Upper lobe of left lung (tissue), 6 donors: ENCODE data around the gene STEAP3. TPM values are rescaled to one million over a fixed set of nuclear protein-coding genes. Genes with fewer than 3 reads are reported as not detected.

ENCODE experiments used
- ATAC-seq, 2 donors: fragments of 200-7000 bp; cut with Tn5 transposase; one replicate each; pipeline ENCODE4 v1.9.1; 2022; ENCODE audit warnings: mild to moderate bottlenecking in 2 of 2, moderate library complexity in 2 of 2; ENCODE audit not compliant: low FRiP score in 2 of 2
- DNase-seq, 2 donors: peaks; one replicate each; pipeline ENCODE4 v3.0.0-alpha.2; 2019 to 2020
- H3K27ac ChIP-seq, 4 donors: fragments of 200-600 bp; sonication (generic); one replicate each; pipeline ENCODE4 v1.5.1; 2016 to 2019
- H3K27me3 ChIP-seq, 4 donors: fragments of 200-600 bp; sonication (generic); one replicate each; pipeline ENCODE4 v1.5.1; 2017 to 2019
- H3K36me3 ChIP-seq, 4 donors: fragments of 200-600 bp; sonication (generic); one replicate each; pipeline ENCODE4 v1.5.1; 2016 to 2019
- H3K4me1 ChIP-seq, 4 donors: fragments of 200-600 bp; sonication (generic); one replicate each; pipeline ENCODE4 v1.5.1; 2018 to 2019
- H3K4me3 ChIP-seq, 4 donors: fragments of 200-600 bp; sonication (generic); one replicate each; pipeline ENCODE4 v1.5.1; 2017 to 2019; ENCODE audit warnings: mild to moderate bottlenecking in 2 of 4, moderate library complexity in 1 of 4
- H3K9me3 ChIP-seq, 4 donors: fragments of 200-600 bp; sonication (generic); one replicate each; pipeline ENCODE4 v1.5.1; 2018 to 2019
- CTCF ChIP-seq, 6 experiments: fragments of 450-650 bp in 4 of 6; fragments of 200-600 bp in 2 of 6; sonication (generic) in 2 of 6; IDR thresholded peaks; one replicate each; pipeline ENCODE4 v1.5.1; 2016 to 2019; ENCODE audit warnings: antibody characterized with exemption in 6 of 6
- EP300 ChIP-seq, 4 donors: sonication (generic); formaldehyde crosslinking; IDR thresholded peaks; one replicate each; pipeline ENCODE4 v1.5.1; 2017; ENCODE audit warnings: antibody characterized with exemption in 4 of 4, control low read depth in 2 of 4
- POLR2A ChIP-seq, 4 donors: fragments of 450-650 bp; IDR thresholded peaks; one replicate each; pipeline ENCODE4 v1.5.1; 2016 to 2017; ENCODE audit warnings: antibody characterized with exemption in 4 of 4, mild to moderate bottlenecking in 2 of 4
- POLR2AphosphoS5 ChIP-seq, 2 donors: sonication (generic); formaldehyde crosslinking; IDR thresholded peaks; one replicate each; pipeline ENCODE4 v1.5.1; 2017; ENCODE audit warnings: antibody characterized with exemption in 2 of 2
- WGBS, 2 donors: methylation state at CpG; one replicate each; pipeline ENCODE4 v1.1.5; 2017 to 2018; 5-methylcytosine and 5-hydroxymethylcytosine counted together
- total RNA-seq, 6 donors: library from RNA; depleted of rRNA in 4 of 6; stranded (reverse); fragments of >200 nt in 4 of 6; gene quantifications; one replicate each; pipeline versions ENCODE4 v1.1.0 to v1.2.1, GENCODE V29; 2016 to 2021
- donor health status: DM: no; HTN: no; CAD: no; lungs with moderate emphysema.
- donor health status: DM: no; HTN: yes; CAD: no; lungs with severe emphysema.

STEAP3 gene
- total RNA-seq, 6 donors from 2014 or later = 18.1 to 26.6 (median 22.4) TPM

- no peak overlapping the region for H3K27ac ChIP-seq
- no peak overlapping the region for H3K4me3 ChIP-seq
- H3K36me3 ChIP-seq = no peaks in the 10 kb centered on the region
- ATAC-seq (no peak), DNase-seq (no peak)
- 93 to 95% methylated on average over 8 to 12 of the region's 12 CpGs for WGBS, 2 donors
- peaks cover 26 to 35% (median 30%) of the 10 kb centered on the region in 4 donors for H3K4me1 ChIP-seq
- no peaks in the 10 kb centered on the region for H3K27me3 ChIP-seq
- no peaks in the 10 kb centered on the region for H3K9me3 ChIP-seq
- TF ChIP-seq CTCF (IDR thresholded peaks at IDR 0.05) = no peak
- TF ChIP-seq POLR2AphosphoS5 (IDR thresholded peaks at IDR 0.05) = no peak
- TF ChIP-seq POLR2A (IDR thresholded peaks at IDR 0.05) = no peak
- TF ChIP-seq EP300 (IDR thresholded peaks at IDR 0.05) = no peak
Measured at GRCh38 chr2:119227346-119227745, 3.7 kb downstream of the STEAP3 start.

GRCh38 chr2:119228136-119228535 lies 4.5 kb downstream of the STEAP3 start:
- TF ChIP-seq EP300 (IDR thresholded peaks at IDR 0.05) (no peak), POLR2A (IDR thresholded peaks at IDR 0.05) (no peak), CTCF (IDR thresholded peaks at IDR 0.05) (no peak), POLR2AphosphoS5 (IDR thresholded peaks at IDR 0.05) (no peak)
- Histone ChIP-seq H3K36me3 (no peaks in the 10 kb centered on the region), H3K9me3 (no peaks in the 10 kb centered on the region), H3K4me3 (no peak overlapping the region), H3K27ac (no peak overlapping the region), H3K4me1 (peaks cover 24 to 36% (median 29%) of the 10 kb centered on the region in 4 donors), H3K27me3 (no peaks in the 10 kb centered on the region)
- no peak for ATAC-seq
- WGBS, 2 donors = 80 to 100% methylated on average over 2 to 4 of the region's 5 CpGs
- DNase-seq = no peak

DNA sequence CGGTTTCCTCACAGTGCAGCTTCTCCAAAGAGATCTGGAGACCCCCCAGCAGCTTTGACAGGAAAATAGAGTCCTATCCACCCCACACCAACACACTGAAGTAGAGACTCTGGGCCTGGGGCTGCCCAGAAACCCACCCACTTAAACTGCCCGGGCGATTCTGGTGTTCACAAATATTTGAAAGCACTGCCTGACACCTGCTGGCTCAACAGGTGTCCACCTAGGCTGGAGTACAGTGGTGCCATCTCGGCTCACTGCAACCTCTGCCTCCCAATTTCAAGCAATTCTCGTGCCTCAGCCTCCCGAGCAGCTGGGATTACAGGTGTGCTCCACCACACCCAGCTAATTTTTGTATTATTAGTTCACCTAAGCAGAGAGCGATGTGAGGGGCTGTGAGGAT lies 5.3 kb downstream of the STEAP3 start:
- Histone ChIP-seq H3K27me3 (no peaks in the 10 kb centered on the region), H3K4me1 (peaks cover 21 to 32% (median 25%) of the 10 kb centered on the region in 4 donors), H3K27ac (no peak overlapping the region), H3K4me3 (no peak overlapping the region), H3K36me3 (no peaks in the 10 kb centered on the region), H3K9me3 (no peaks in the 10 kb centered on the region)
- 95% methylated on average over 4 to 7 of the region's 7 CpGs for WGBS, 2 donors
- DNase-seq (no peak), ATAC-seq (no peak)
- no peak for TF ChIP-seq POLR2A (IDR thresholded peaks at IDR 0.05)
- no peak for TF ChIP-seq EP300 (IDR thresholded peaks at IDR 0.05)
- no peak for TF ChIP-seq POLR2AphosphoS5 (IDR thresholded peaks at IDR 0.05)
- no peak for TF ChIP-seq CTCF (IDR thresholded peaks at IDR 0.05)

DNA sequence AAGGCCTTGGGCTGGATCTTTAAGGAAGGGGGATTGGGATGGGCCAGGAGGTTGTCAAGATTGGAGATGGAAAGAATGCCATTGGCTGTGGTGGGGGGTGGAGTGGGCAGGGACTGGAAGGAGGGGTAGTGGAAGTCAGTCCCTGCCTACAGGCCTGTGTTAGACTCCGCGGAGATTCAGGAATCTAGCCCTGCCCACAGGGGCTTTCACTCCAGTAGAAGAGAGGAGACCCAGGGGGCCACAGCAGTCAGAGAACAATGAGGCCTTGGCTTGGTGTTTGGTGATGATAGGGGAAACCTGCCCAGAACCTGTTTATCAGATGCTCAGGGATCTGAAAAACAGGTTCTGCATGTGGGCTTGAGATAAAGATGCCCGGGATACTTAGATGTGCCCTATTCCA lies 6.1 kb downstream of the STEAP3 start:
- Histone ChIP-seq H3K27ac (no peak overlapping the region), H3K36me3 (no peaks in the 10 kb centered on the region), H3K27me3 (no peaks in the 10 kb centered on the region), H3K4me3 (no peak overlapping the region), H3K9me3 (no peaks in the 10 kb centered on the region), H3K4me1 (peaks cover 13 to 25% (median 18%) of the 10 kb centered on the region in 4 donors)
- ATAC-seq (no peak), DNase-seq (no peak)
- 85 to 92% methylated on average over 3 of the region's 3 CpGs for WGBS, 2 donors
- TF ChIP-seq EP300 (IDR thresholded peaks at IDR 0.05) = no peak
- no peak for TF ChIP-seq POLR2A (IDR thresholded peaks at IDR 0.05)
- TF ChIP-seq CTCF (IDR thresholded peaks at IDR 0.05) = no peak
- no peak for TF ChIP-seq POLR2AphosphoS5 (IDR thresholded peaks at IDR 0.05)
